GM12892 (cell line): ENCODE measurements around the gene LCK.

Experiments
- POLR2A ChIP-seq: IDR thresholded peaks from 2 replicates; pipeline ENCODE4 v1.6.1; 2011; ENCODE audit warnings: low read depth, low read length, control low read depth
- POLR2AphosphoS5 ChIP-seq: IDR thresholded peaks from 2 replicates; pipeline ENCODE4 v1.6.1; 2011; ENCODE audit warnings: low read depth, low read length, control low read depth
- TAF1 ChIP-seq: IDR thresholded peaks from 2 replicates; pipeline ENCODE4 v1.6.1; 2011; ENCODE audit warnings: low read depth, mild to moderate bottlenecking, control low read depth, low read length, borderline replicate concordance

- no peak for TF ChIP-seq POLR2AphosphoS5
- TF ChIP-seq POLR2A, result no peak
- no peak for TF ChIP-seq TAF1
Measured at GRCh38 chr1:32255072-32256071, 4.3 kb downstream of the LCK start.
